ENCODE results near the gene C10orf105.

The C10orf105 gene

GRCh38 chr10:71750124-71750841, 30.7 kb upstream of the C10orf105 start:
- TF ChIP-seq CTCF (IDR thresholded peaks at IDR 0.05; ENCODE audit: low read depth, low read length) = no peak
- H3K4me3 ChIP-seq (ENCODE audit: low read depth, low read length) = no peak overlapping the region

GRCh38 chr10:71749396-71749795, 29.8 kb upstream of the C10orf105 start:
- TF ChIP-seq CTCF (IDR thresholded peaks at IDR 0.05; ENCODE audit: low read depth, low read length) = no peak
- H3K4me3 ChIP-seq (ENCODE audit: low read depth, low read length) = no peak overlapping the region

- H3K4me3 ChIP-seq (ENCODE audit: low read depth, low read length) = no peak overlapping the region
- TF ChIP-seq CTCF (IDR thresholded peaks at IDR 0.05; ENCODE audit: low read depth, low read length) = no peak
Measured at GRCh38 chr10:71748671-71749191, 29.2 kb upstream of the C10orf105 start.

GRCh38 chr10:71747551-71748523, 28.3 kb upstream of the C10orf105 start:
- no peak for TF ChIP-seq CTCF (IDR thresholded peaks at IDR 0.05; ENCODE audit: low read depth, low read length)
- no peak overlapping the region for H3K4me3 ChIP-seq (ENCODE audit: low read depth, low read length)

- no peak for TF ChIP-seq CTCF (IDR thresholded peaks at IDR 0.05; ENCODE audit: low read depth, low read length)
- H3K4me3 ChIP-seq (ENCODE audit: low read depth, low read length) = no peak overlapping the region
Measured at GRCh38 chr10:71747039-71747531, 27.5 kb upstream of the C10orf105 start.

- no peak overlapping the region for H3K4me3 ChIP-seq (ENCODE audit: low read depth, low read length)
- TF ChIP-seq CTCF (IDR thresholded peaks at IDR 0.05; ENCODE audit: low read depth, low read length) = no peak
Measured at GRCh38 chr10:71746344-71747037, 26.9 kb upstream of the C10orf105 start.
